T-helper 2 cell (primary cell): ENCODE measurements around the gene HECTD1.
"Not testable (repeated sequence)": the region's sequence is repeated elsewhere in the genome, so short reads cannot be mapped to it uniquely, and the experiment has no call there.

Source experiments
- DNase-seq, 5 experiments: peaks; one replicate each; pipeline versions ENCODE4 v3.0.0 to v3.0.0-alpha.2; 2012 to 2022

HECTD1 gene

GRCh38 chr14:31090883-31091764 lies 116.5 kb downstream of the HECTD1 start:
- no peak for DNase-seq

GRCh38 chr14:31086466-31086865 lies 121.1 kb downstream of the HECTD1 start:
- DNase-seq = not testable (repeated sequence)

GRCh38 chr14:31085027-31085426 lies 122.6 kb downstream of the HECTD1 start:
- DNase-seq = no peak

- no peak for DNase-seq
Observed at GRCh38 chr14:31084385-31084784, 123.2 kb downstream of the HECTD1 start.

GRCh38 chr14:31083781-31084180 lies 123.8 kb downstream of the HECTD1 start:
- DNase-seq = no peak

- no peak for DNase-seq
Observed at GRCh38 chr14:31080484-31080883, 127.1 kb downstream of the HECTD1 start.

GRCh38 chr14:31080056-31080455 lies 127.5 kb downstream of the HECTD1 start:
- no peak for DNase-seq

GRCh38 chr14:31078766-31079165 lies 128.8 kb downstream of the HECTD1 start:
- no peak for DNase-seq

- DNase-seq = no peak
Observed at GRCh38 chr14:31075144-31075543, 132.4 kb downstream of the HECTD1 start.

- DNase-seq = no peak
Observed at GRCh38 chr14:31071151-31071550, 136.4 kb downstream of the HECTD1 start.

- no peak for DNase-seq
Observed at GRCh38 chr14:31070431-31070830, 137.2 kb downstream of the HECTD1 start.

- no peak for DNase-seq
Observed at GRCh38 chr14:31069343-31069742, 138.2 kb downstream of the HECTD1 start.

- DNase-seq = no peak
Observed at GRCh38 chr14:31068235-31068634, 139.4 kb downstream of the HECTD1 start.

GRCh38 chr14:31062908-31063307 lies 144.7 kb downstream of the HECTD1 start:
- DNase-seq = not testable (repeated sequence)

GRCh38 chr14:31060253-31060875 lies 147.2 kb downstream of the HECTD1 start:
- DNase-seq = no peak

- no peak for DNase-seq
Observed at GRCh38 chr14:31059152-31059924, 148.3 kb downstream of the HECTD1 start.

GRCh38 chr14:31057701-31058364 lies 149.8 kb downstream of the HECTD1 start:
- no peak for DNase-seq

GRCh38 chr14:31057035-31057434 lies 150.6 kb downstream of the HECTD1 start:
- DNase-seq = no peak

GRCh38 chr14:31052905-31053586 lies 154.5 kb downstream of the HECTD1 start:
- DNase-seq = not testable (repeated sequence)

- no peak for DNase-seq
Observed at GRCh38 chr14:31051511-31051910, 156.1 kb downstream of the HECTD1 start.

GRCh38 chr14:31051023-31051422 lies 156.6 kb downstream of the HECTD1 start:
- no peak for DNase-seq
